HG03469 (cell line): ENCODE results near the gene TMCO4.

Source experiments
- ATAC-seq: cut with Tn5 transposase; IDR thresholded peaks from one replicate; pipeline ENCODE4 v1.9.1; 2021; ENCODE audit warnings: mild to moderate bottlenecking, moderate library complexity, moderate number of reproducible peaks; ENCODE audit not compliant: unreplicated experiment

The TMCO4 gene

DNA sequence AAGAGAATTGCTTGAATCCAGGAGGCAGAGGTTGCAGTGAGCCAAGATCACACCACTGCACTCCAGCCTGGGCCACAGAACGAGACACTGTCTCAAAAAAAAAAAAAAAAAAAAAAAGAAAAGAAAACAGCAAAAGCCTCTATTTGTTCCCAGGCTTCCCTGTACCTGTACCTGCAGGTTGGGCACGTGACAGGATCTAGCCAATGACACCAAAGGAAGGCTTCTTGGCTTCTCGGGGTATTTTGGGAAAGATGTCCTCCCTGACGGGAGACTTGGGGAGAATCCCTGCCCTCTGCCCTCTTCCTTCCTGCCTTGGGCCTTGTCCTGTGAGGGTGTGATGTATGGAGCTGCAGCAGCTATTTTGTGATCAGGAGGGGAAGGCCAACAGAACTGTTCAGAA, 22.8 kb downstream of the TMCO4 start:
- ATAC-seq = no peak

DNA sequence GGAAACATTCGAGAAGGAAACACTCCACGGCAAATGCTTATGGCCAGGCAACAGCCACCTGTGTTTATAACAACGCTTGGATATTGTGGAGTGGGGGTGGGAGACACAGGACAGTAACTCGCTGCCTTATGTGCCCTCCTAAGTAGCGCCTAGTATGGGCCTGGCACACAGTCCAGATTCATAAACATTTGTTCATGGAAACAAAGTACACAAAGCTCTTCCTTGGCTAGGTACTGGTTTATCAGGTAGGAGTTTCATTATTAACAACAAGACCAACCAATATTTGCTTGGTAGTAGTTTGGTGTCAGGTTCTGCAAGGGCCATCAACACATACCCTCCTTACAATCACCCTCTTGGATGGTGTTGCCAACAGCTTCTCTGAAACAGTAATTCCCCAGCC, 23.4 kb downstream of the TMCO4 start:
- no peak for ATAC-seq

DNA sequence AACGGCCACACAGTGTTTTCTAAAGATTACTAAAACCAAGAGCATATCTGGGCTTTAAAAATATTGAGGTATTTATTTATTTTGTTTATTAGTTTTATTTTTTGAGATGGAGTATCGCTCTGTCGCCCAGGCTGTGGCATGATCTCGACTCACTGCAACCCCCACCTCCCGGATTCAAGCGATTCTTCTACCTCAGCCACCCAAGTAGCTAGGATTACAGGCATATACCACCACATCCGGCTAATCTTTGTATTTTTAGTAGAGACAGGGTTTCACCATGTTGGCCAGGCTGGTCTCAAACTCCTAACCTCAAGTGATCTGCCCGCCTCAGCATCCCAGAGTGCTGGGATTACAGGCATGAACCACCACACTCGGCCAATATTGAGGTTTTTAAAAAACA, 23.9 kb downstream of the TMCO4 start:
- ATAC-seq = no peak

DNA sequence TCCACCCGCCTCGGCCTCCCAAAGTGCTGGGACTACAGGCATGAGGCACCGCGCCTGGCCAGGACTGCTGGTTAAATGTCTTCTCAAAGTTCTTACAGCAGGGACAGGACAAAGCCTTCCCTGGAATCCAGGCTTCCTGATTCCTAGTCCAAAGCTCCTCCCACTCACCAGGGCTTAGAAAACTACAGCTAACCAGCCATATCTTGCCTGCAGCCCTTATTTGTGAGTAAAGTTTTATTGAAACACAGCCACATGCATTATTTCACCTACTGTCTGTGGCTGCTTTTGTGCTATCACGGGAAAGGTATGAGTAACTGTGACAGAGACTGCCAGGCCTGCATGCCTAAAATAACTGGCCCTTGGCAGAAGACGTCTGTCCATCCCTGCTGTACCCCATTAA, 24.4 kb downstream of the TMCO4 start:
- no peak for ATAC-seq

DNA sequence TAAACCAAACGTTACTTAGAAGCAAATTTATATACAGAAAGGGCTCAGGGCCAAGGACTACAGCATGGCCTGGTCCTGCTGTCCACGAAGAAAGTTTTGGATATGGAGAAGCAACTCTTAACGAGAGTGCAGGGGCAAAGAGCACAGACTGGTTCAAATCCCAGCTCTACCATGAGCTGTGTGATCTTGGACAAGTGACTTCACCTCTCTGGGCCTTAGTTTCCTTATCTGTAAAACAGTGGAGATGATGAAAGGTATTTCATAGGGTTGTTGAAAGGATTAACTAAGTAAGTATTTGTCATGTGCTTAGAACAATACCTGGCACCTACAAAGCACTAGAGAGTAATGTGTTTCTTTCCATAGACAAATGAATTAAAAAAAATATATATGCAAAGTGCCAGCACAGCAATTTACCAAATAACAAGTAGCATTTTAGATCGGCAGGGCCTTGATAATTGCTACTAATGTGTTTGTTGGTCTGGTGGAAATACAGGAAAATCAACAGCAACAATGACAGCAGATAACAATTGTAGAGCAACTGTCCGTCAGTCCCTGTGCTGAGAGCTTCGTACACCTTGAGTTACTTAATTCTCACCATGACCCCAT, 25.4 kb downstream of the TMCO4 start:
- no peak for ATAC-seq

DNA sequence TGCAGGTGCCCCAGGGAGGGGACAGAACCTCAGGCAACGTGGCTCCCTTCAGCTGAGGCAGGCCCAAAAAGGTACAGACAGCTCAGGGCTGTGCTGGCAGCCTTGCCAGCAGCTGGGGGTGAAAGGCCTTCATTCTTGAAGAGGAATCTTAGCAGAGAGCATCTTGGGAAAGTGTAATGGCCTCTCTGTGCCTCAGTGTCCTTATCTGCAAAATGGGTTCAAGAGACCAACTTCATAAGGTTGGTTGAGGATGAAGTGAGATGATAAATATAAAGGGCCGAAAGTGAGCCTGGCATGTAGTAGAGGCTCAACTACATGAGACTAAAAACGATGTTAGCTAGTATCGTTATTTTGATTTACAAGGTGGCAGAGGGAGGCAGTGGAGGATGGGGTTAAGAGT, 26.2 kb downstream of the TMCO4 start:
- no peak for ATAC-seq

DNA sequence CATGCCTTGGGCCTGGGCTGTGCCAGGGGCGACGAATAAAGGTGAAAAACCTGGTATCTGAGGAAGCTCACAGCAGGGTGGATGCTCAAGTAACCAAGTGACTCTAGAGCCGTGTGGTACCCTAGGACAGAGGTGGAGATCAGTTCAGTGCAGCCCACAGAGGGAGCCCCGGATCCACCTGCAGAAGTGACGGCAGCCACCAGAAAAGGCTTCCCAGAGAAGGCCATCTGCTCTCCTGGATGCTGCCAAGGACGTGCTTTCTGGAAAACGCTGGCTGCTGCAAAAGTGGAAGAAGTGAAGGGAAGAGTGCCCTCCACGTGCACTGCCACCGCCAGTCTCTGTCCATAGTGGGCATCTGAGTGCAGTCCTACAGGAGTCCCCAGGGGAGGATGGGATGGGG, 27.7 kb downstream of the TMCO4 start:
- ATAC-seq = no peak

DNA sequence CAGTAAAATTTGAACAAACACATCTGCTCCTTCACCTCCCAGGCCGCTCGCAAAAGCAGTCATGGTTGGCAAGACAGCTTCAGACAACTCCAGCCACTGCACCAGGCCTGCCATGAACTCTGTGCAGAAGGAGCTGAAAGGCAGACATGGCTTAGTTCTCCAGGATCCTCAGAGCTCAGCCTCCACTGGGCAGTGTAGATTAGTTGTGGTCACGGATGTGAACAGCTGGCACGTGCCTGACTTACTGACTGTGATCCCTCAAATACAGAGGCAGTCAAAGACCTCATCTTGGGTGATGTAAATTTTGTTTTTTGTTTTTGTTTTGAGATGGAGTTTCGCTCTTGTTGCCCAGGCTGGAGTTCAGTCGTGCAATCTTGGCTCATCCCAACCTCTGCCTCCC, 28.4 kb downstream of the TMCO4 start:
- no peak for ATAC-seq

DNA sequence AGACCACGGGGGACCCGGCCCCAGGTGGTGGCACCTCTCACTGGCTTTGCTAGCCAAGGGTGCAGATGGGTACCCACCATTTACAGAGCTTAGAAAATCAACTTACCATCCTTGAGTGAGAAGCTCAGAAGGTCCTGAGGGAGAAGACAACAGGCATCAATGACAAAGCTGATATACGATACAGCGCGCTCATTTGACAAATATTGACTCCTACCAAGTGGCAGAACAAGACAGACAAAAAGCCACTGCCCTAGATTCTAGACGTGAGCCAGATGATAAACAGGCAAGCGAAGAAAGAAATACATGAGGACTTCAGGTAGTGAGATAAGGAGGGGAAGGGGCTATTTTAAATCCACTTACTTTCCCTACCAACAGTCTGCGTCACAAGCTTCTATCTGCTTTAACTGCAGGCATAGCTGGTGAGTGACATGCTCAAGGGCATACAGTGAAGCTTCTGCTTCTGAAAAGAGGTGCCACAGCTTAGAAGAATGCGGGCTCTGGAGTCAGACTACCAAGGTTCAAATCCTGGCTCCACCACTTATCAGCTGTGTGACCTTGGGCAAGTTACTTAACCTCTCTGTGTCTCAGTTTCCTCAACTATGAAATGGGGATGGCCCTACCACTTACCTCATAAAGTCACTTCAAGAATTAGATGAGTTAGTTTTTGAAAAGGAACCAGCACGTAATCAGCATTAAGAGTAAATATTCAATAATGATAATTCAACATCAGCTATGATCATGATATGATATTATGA, 29.1 kb downstream of the TMCO4 start:
- no peak for ATAC-seq

DNA sequence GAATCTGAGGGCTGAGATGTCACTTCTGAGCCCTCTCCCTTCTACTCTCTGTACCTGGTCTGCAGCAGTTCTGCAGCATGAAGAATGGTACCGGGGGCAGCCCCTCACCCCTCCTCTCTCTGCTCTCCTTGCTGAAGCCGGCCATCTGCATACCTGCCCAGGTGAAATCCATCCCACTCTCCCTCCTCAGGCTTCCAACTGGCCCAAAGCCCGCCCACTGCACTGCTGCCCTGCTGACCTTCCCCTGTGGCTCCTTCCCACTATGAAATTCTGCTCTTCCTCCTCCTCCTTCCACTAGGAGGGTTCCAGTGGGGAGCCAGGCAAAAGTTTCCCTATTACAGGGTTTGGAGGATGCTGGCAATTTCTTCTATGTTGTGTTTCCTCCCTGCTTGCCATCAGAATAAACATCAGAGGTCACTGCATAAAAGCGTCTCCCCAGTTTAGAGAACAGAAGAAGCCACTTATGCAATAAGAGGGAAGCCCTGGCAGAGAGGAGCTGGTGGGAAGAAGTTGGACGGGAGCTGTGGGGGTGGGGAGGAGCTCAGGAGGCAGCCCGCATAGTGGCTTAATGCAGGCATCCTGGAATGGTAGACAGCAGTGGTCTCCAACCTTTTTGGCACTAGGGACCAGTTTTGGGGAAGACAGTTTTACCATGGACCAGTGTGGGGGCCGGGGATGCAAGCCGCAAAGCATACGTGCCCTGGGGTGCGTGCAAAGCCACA, 30.3 kb downstream of the TMCO4 start:
- no peak for ATAC-seq

DNA sequence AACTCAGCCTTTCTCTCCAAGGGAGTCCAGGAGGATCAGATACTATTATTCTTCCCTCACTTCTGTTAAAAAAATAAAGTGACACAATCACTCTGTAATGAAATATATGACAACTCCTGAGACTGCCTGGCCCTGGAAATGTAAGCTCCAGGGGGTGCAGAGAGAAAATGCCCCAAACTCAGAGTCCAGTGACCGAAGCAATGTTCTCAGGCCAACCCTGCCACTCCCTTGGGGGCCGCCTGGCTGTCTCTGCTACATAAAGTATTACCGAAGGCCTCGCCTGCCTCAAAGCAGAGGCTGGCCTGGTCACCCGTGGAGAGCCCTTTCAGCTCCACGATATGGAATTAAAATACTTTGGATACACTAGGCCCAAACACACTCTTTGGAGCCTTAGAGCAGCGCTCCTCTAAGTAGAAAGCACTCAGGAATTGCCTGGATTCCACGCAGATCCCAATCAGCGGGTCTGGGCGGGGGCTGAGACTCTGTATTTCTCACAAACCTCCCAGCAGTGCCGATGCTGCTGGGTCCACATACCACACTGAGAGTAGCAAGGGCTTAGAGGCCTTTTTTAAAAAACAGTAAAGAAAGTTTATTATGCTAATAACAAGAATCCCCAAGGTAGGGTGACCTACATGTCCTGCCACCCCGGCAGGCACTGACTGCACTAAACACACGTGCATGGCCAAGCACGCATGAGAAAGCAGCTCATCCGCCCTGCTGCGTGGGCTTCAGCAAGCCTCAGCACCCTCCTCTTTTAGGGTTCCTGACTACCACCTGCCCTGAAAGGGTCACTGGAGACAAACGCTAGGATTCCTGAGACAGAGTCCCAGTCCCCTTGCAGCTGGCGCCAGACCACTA, 31.1 kb downstream of the TMCO4 start:
- no peak for ATAC-seq

DNA sequence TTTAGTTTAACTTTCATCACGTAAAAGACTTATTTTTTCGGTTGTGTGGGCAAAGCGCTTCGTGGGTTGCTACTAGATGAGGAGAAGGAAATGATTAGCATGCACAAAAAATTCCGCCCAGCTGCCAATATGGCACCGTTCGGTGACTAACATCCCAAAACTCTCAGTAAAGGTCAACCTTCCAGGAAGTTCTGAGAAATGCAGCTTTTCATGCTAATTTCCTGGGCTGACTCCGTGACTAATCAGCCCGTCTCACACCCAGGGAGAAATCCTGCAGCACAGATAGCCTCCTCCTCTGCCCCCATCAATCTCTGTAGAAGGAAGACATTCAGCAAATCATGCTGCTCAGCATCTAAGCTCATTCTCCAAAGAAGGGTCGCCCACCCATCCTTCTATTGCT, 34.1 kb downstream of the TMCO4 start:
- no peak for ATAC-seq

DNA sequence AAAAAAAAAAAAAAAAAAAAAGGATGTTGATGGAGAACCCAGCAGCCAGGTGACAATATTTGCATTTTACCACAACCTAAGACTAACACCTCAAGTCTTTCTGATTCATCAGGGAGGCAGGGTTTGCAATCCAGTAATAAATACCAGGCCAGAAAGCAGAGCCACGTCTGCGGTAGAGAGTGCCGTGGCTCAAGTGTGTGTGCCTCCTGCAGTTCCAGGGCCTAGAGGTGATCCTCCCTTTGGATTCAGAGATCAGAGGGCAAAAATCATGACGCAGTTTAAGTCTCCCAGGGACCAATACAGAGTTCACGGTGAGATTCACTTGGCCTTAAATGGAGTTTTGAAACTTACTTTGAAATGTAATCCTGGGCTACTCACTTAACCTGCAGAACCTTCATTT, 34.9 kb downstream of the TMCO4 start:
- no peak for ATAC-seq

DNA sequence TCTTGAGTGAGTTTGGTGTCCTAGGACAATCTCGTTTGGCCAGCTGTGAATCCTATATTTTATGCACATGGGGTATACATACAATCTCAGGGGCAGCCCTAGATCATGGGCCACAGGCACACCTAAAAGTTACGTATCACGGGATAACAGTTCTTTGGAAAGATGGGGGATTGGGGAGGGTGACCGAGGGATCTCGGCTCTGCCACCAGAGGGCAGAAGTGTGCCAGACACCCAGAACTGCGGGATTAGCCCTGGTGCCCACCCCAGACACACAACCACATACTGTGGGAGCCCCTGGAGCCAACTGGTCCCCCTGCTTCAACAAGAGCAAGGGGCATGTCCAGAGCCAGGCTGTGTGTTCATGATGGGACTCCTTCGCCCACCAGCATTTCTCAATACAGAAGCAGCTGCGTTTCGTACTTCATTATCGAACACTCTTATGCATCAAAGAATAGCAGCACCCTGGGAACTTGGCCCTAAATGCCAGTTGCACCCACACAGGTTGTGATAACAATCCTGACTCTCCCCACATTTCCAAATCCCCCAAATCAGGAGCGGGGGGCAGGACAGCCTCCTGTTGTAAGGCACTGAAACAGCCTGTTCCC, 37.4 kb downstream of the TMCO4 start:
- no peak for ATAC-seq

DNA sequence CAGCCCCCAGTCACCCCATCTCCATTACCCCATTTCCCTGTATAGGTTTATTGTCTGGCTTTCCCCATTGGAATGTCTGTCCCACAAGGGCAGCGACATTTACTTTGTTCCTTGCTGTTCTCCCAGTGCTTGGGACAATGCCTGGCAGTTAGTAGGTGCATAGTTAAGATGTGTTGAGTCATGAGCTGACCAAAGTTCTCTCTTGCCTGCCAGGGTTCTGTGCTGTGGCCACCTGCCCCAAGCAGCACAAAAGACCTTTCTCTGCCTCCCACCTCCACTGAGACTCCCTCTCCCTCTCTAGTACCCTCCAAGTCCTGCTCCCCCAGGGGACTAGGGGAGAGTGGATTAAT, 40.0 kb downstream of the TMCO4 start:
- ATAC-seq = no peak

DNA sequence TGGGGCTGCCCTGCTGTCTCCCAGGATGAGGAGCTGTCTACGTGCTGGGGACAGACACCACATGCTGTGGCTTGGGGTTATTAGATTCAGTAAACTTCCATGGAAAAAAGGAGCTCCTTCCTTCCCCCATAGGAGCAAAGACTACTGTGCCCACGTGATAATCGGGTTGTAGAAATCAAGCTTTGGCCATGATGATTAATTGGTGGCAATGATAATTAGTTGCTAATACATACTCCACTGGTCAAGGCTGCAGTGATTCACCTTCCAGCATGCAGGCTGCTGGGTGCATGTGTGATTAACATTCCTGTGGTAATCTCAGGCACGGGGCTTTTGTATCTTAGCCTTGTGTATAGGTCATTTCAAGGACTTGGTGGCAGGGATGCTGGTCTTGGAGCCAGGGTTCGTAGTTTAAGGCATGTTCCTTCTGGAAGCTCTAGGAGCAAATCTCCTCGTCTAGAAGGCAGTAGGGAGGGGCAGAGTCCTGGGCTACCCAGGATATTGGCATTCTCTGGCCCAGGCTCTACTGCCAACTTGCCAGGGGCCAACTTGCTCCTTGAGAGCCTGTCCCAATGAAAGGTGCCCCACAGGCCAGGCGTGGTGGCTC, 41.4 kb downstream of the TMCO4 start:
- ATAC-seq = no peak

DNA sequence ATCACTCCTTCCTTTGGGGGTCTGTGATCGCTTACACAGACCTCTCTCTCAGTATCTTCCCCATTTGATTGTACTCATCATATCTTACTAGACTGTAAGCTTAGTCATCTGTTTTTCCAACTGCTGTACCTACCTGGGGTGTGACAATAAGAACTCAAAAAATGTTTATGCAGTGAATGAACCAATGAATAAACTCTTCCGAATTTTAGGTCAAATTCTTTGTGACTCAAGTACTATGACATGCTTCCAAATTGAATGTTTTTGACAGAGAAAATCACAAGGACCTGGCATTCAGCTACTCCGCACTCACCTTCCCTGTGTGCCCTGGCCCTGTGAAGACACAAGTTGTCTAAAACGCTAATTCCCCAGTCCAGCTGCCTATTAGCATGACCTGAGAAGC, 42.1 kb downstream of the TMCO4 start:
- no peak for ATAC-seq

DNA sequence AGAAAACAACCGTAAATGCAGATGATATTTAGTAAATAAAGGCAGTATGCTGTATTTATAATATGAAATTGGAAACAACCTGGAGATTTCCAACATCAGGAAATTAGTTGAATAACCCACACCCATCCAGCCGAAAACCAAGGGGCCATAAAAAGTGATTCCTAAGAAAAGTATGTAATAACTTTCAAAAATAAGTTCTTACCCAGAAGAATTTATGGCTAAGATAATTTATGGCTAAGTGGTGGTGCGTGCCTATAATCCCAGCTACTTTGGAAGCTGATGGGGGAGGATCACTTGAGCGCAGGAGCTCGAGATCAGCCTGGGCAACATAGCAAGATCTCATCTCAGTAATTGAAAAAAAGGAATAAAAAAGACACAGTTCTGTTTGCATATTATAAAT, 43.2 kb downstream of the TMCO4 start:
- no peak for ATAC-seq

DNA sequence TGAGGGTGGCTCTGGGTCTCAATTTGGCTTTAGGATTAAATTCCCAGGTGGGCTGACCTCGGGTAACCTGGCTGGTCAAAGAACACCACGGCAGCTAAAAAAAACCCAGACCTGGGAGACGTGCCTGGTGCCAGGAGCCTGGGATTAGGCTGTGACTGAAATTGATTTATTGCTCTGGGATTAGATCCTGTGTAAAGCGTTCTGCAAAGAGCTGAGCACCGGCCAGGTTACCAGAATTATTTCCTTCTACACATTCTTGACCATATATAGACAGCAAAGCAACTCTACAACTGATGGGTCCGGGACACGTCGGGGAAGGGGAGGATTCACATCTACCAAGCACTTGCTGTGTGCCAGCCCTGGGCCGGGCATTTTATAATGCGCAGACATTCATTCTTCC, 45.2 kb downstream of the TMCO4 start:
- no peak for ATAC-seq

DNA sequence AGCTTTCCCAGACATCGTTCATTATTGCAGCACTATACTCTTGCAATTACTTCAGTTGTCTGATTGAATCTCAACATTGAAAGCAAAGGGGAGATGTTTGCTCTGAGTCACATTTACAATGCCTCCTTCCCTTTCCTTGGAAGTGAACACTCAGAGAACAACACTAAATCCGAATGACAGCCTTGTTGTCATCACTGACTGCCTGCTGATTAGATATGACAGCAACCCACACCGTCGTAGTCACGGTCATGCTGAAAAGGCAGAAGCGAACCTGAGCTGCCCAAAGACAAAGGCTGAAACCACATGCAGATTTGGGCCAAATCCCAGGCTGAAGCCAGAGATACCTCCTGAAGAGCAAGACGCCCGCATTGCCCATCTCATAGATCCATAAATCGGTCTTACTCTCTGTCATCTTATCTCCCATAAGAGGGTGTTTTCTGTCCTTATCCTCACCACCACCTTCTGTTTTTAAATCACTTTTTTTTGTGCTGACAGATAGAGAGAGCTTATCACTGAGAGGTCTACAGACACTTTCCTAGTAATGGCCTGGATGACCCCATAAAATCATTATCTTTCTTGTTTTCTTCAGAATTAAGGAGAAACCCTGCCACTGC, 47.5 kb downstream of the TMCO4 start:
- ATAC-seq = no peak
